Mesendoderm (in vitro differentiated cells): ENCODE data around the gene HUNK.

Experiments used
- DNase-seq: peaks from one replicate; pipeline ENCODE4 v3.0.0; 2013
- H2AK5ac ChIP-seq: 2 replicates; pipeline ENCODE4 v1.6.1; 2013; ENCODE audit warnings: low read length, inconsistent platforms
- H2BK120ac ChIP-seq: 2 replicates; pipeline ENCODE4 v1.6.1; 2013; ENCODE audit warnings: low read depth, mild to moderate bottlenecking, low read length, moderate library complexity, mixed read lengths
- H2BK15ac ChIP-seq: replicated peaks from 2 replicates; pipeline ENCODE4 v1.6.1; 2013; ENCODE audit warnings: low read depth, mild to moderate bottlenecking, moderate library complexity
- H2BK5ac ChIP-seq: 2 replicates; pipeline ENCODE4 v1.6.1; 2013; ENCODE audit warnings: low read length, inconsistent platforms
- H3K18ac ChIP-seq: 2 replicates; pipeline ENCODE4 v1.6.1; 2013; ENCODE audit warnings: mild to moderate bottlenecking, low read length, mixed read lengths
- H3K23ac ChIP-seq: one replicate; pipeline ENCODE4 v1.6.1; 2013; ENCODE audit warnings: low read length
- H3K27ac ChIP-seq: 2 replicates; pipeline ENCODE4 v1.5.1; 2013; ENCODE audit warnings: low read depth, mild to moderate bottlenecking, inconsistent platforms, low read length, moderate library complexity
- H3K27me3 ChIP-seq: 2 replicates; pipeline ENCODE4 v1.6.1; 2013; ENCODE audit warnings: low read length, control low read depth, mild to moderate bottlenecking, inconsistent platforms; ENCODE audit not compliant: insufficient read depth, poor library complexity
- H3K36me3 ChIP-seq: 2 replicates; pipeline ENCODE4 v1.6.1; 2013; ENCODE audit warnings: low read length, inconsistent platforms; ENCODE audit not compliant: control insufficient read depth, insufficient read depth
- H3K4ac ChIP-seq: one replicate; pipeline ENCODE4 v1.6.1; 2013; ENCODE audit warnings: low read depth, mild to moderate bottlenecking, low read length, moderate library complexity
- H3K4me1 ChIP-seq: 2 replicates; pipeline ENCODE4 v1.6.1; 2013; ENCODE audit warnings: low read depth, low read length, inconsistent platforms; ENCODE audit not compliant: control insufficient read depth
- H3K4me2 ChIP-seq: 2 replicates; pipeline ENCODE4 v1.6.1; 2013; ENCODE audit warnings: low read length
- H3K4me3 ChIP-seq: 2 replicates; pipeline ENCODE4 v1.5.1; 2013; ENCODE audit warnings: mild to moderate bottlenecking, low read length
- H3K56ac ChIP-seq: one replicate; pipeline ENCODE4 v1.6.1; 2013; ENCODE audit warnings: low read length
- H3K79me1 ChIP-seq: 2 replicates; pipeline ENCODE4 v1.6.1; 2013; ENCODE audit warnings: low read length, inconsistent platforms
- H3K79me2 ChIP-seq: 2 replicates; pipeline ENCODE4 v1.6.1; 2013; ENCODE audit warnings: mild to moderate bottlenecking, low read length; ENCODE audit not compliant: control insufficient read depth, insufficient read depth
- H3K9ac ChIP-seq: 2 replicates; pipeline ENCODE4 v1.6.1; 2013; ENCODE audit warnings: low read length, inconsistent platforms
- H4K5ac ChIP-seq: one replicate; pipeline ENCODE4 v1.6.1; 2013; ENCODE audit warnings: low read length
- H4K8ac ChIP-seq: one replicate; pipeline ENCODE4 v1.6.1; 2013; ENCODE audit warnings: low read depth, mild to moderate bottlenecking, control low read depth, low read length, moderate library complexity
- WGBS: extraction: QIAGEN DNeasy Blood & Tissue Kit; methylation state at CpG from one replicate; pipeline ENCODE4 v1.1.7; 2013; ENCODE audit warnings: low lambda C conversion rate, missing lambda C conversion rate; ENCODE audit not compliant: insufficient coverage; ENCODE audit errors: extremely low coverage; 5-methylcytosine and 5-hydroxymethylcytosine counted together

Gene HUNK

GRCh38 chr21:31983120-31983519 lies 110.3 kb downstream of the HUNK start:
- Histone ChIP-seq H3K79me2 (no peaks in the 10 kb centered on the region), H3K27ac (no peak overlapping the region), H3K4me3 (no peak overlapping the region), H3K4ac (no peak overlapping the region), H2AK5ac (no peak overlapping the region), H3K4me2 (no peak overlapping the region), H2BK5ac (no peak overlapping the region), H3K18ac (no peak overlapping the region), H3K56ac (no peak overlapping the region), H2BK15ac (no peak overlapping the region), H3K9ac (no peak overlapping the region), H3K36me3 (no peaks in the 10 kb centered on the region), H4K5ac (no peak overlapping the region), H4K8ac (no peak overlapping the region), H3K27me3 (no peaks in the 10 kb centered on the region), H2BK120ac (no peak overlapping the region), H3K4me1 (no peaks in the 10 kb centered on the region), H3K79me1 (no peaks in the 10 kb centered on the region), H3K23ac (no peak overlapping the region)
- WGBS, result no CpG with 5 or more reads among the region's 4 CpGs
- DNase-seq, result no peak

GRCh38 chr21:31983554-31983953 lies 110.7 kb downstream of the HUNK start:
- no peaks in the 10 kb centered on the region for H3K27me3 ChIP-seq
- WGBS, result no CpG with 5 or more reads among the region's 8 CpGs
- no peak overlapping the region for H2BK5ac ChIP-seq
- no peaks in the 10 kb centered on the region for H3K79me2 ChIP-seq
- no peak overlapping the region for H3K27ac ChIP-seq
- no peak overlapping the region for H3K4me2 ChIP-seq
- H3K4me1 ChIP-seq, result no peaks in the 10 kb centered on the region
- H3K79me1 ChIP-seq, result no peaks in the 10 kb centered on the region
- H4K5ac ChIP-seq, result no peak overlapping the region
- no peak overlapping the region for H3K4me3 ChIP-seq
- H3K56ac ChIP-seq, result no peak overlapping the region
- H2BK15ac ChIP-seq, result no peak overlapping the region
- no peak overlapping the region for H3K9ac ChIP-seq
- no peak overlapping the region for H3K23ac ChIP-seq
- no peak overlapping the region for H3K4ac ChIP-seq
- H4K8ac ChIP-seq, result no peak overlapping the region
- DNase-seq, result no peak
- H2AK5ac ChIP-seq, result no peak overlapping the region
- H2BK120ac ChIP-seq, result no peak overlapping the region
- H3K18ac ChIP-seq, result no peak overlapping the region
- no peaks in the 10 kb centered on the region for H3K36me3 ChIP-seq

GRCh38 chr21:31985398-31985797 lies 112.6 kb downstream of the HUNK start:
- Histone ChIP-seq H4K5ac (no peak overlapping the region), H3K79me2 (no peaks in the 10 kb centered on the region), H3K56ac (no peak overlapping the region), H3K4me3 (no peak overlapping the region), H2BK120ac (no peak overlapping the region), H3K18ac (no peak overlapping the region), H3K4ac (no peak overlapping the region), H3K4me1 (no peaks in the 10 kb centered on the region), H3K36me3 (no peaks in the 10 kb centered on the region), H3K4me2 (no peak overlapping the region), H3K23ac (no peak overlapping the region), H3K9ac (no peak overlapping the region), H2BK15ac (no peak overlapping the region), H3K79me1 (no peaks in the 10 kb centered on the region), H3K27me3 (no peaks in the 10 kb centered on the region), H2AK5ac (no peak overlapping the region), H2BK5ac (no peak overlapping the region), H3K27ac (no peak overlapping the region), H4K8ac (no peak overlapping the region)
- DNase-seq, result no peak
- WGBS, result no CpG with 5 or more reads among the region's 7 CpGs

- no peak for DNase-seq
- H4K8ac ChIP-seq, result no peak overlapping the region
- H3K79me2 ChIP-seq, result no peaks in the 10 kb centered on the region
- no peak overlapping the region for H2BK120ac ChIP-seq
- no peak overlapping the region for H3K4ac ChIP-seq
- H2AK5ac ChIP-seq, result no peak overlapping the region
- H3K79me1 ChIP-seq, result no peaks in the 10 kb centered on the region
- H3K4me3 ChIP-seq, result no peak overlapping the region
- no CpG with 5 or more reads among the region's 17 CpGs for WGBS
- no peaks in the 10 kb centered on the region for H3K27me3 ChIP-seq
- no peak overlapping the region for H3K23ac ChIP-seq
- H3K36me3 ChIP-seq, result no peaks in the 10 kb centered on the region
- H2BK15ac ChIP-seq, result no peak overlapping the region
- H4K5ac ChIP-seq, result no peak overlapping the region
- H3K18ac ChIP-seq, result no peak overlapping the region
- no peak overlapping the region for H3K4me2 ChIP-seq
- H3K9ac ChIP-seq, result no peak overlapping the region
- H3K56ac ChIP-seq, result no peak overlapping the region
- H2BK5ac ChIP-seq, result no peak overlapping the region
- no peaks in the 10 kb centered on the region for H3K4me1 ChIP-seq
- no peak overlapping the region for H3K27ac ChIP-seq
Measured at GRCh38 chr21:31986035-31986856, 113.4 kb downstream of the HUNK start.

DNA sequence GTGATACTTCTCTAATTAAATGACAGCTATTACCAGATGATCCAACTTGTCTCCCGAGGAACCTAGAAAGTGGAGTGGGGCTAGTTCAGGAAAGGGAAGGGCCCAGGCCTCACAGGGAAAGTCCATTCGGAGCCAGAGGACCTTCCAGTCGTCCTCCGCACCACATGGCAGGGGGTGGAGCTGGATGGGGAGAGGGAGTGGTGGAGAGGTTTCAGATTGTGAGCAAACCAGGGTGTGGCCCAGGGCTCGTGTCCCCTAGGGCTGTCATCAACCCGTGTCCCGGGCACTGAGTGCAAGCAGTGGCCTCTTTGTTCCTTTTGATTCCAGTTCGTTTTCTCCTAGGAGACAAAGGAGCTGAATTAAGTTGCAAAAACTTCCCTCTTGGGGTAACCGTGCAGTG lies 114.9 kb downstream of the HUNK start:
- Histone ChIP-seq H3K27ac (no peak overlapping the region), H3K4me1 (no peaks in the 10 kb centered on the region), H3K18ac (no peak overlapping the region), H4K5ac (no peak overlapping the region), H2BK5ac (no peak overlapping the region), H3K4me2 (no peak overlapping the region), H2BK15ac (no peak overlapping the region), H3K9ac (no peak overlapping the region), H3K27me3 (no peaks in the 10 kb centered on the region), H3K36me3 (no peaks in the 10 kb centered on the region), H2AK5ac (no peak overlapping the region), H3K79me2 (no peaks in the 10 kb centered on the region), H3K56ac (no peak overlapping the region), H3K79me1 (no peaks in the 10 kb centered on the region), H3K4me3 (no peak overlapping the region), H2BK120ac (no peak overlapping the region), H3K23ac (no peak overlapping the region), H3K4ac (no peak overlapping the region), H4K8ac (no peak overlapping the region)
- no CpG with 5 or more reads among the region's 9 CpGs for WGBS
- no peak for DNase-seq
